GM15510 (cell line): ENCODE measurements around the gene CD7.

Experiments used
- POLR2A ChIP-seq: IDR thresholded peaks from 3 replicates; pipeline ENCODE4 v1.6.1; 2011; ENCODE audit warnings: borderline replicate concordance; ENCODE audit not compliant: insufficient read length; ENCODE audit errors: extremely low read depth

The CD7 gene

DNA sequence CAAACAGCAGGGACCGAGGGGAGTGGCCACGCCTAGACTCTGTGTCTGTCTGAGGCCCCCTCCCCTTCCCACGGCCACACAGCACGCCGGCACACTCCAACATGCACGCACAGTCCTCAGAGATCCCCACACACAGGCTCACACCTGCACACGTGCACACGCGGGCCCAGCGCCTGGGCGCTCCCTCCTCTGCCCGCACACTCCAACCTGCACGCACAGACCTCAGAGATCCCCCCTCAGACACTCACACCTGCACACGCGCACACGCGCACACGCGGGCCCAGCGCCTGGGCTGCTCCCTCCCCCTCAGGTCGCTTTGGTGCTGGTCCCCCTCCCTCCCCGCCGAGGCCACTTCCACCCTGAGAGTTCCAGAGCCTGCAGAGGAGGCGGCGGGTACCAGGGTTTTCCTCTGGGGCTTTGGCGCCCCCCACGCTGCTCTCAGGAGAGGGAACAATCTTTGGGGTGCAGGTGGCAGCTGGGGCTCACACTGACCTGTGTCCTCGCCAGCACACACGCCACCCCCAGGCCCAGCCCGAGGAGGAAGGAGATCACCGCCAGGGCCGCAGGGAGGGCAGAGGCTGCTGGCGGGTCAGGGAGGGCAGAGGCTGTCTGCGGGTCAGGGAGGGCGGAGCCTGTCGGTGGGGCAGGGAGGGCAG lies 1.6 kb downstream of the CD7 start:
- TF ChIP-seq POLR2A = no peak

DNA sequence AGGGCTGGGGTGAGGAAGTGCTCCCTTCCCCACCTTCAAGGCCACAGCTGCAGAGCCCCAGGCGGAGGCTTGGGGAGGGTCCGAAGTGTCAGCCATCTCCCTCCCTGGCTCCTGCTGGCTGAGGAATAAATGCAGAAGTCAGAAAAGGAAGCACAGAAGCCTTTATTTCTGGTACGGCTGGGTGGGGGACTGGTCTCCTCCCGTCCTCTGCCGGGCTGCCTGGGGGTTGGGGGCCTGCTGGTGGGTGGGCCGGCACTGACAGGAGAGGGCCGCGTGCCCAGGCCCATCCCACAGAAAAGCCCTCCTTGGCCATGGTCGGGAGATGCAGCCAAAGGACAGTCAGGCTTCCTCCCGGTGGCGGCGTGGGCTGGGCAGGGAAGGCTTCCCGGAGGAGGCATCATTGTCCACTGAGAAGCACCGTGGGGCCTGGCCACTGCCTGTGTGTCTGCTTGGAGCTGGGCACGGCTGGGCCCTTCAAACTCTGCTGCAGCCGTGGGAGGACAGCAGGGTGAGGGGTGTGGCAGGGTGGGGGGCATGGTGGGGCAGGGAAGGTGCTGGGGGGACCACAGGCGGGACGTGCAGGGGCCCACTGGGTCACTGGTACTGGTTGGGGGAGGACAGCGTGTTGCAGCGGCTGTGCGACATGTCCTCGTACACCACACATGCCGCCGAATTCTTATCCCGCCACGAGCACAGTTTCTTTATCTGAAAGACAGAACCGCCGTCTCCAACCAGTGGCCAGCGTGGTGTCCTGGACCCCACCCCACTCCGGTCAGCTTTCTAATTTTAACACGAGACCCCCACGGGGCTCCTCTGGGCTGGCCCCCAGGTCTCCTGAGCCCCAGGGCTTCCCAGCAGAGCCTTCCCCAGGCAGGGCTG lies 2.4 kb downstream of the CD7 start:
- no peak for TF ChIP-seq POLR2A

GRCh38 chr17:82314012-82314726 lies 3.2 kb downstream of the CD7 start:
- no peak for TF ChIP-seq POLR2A

- TF ChIP-seq POLR2A = no peak
Observed at GRCh38 chr17:82313195-82314011, 4.0 kb downstream of the CD7 start.

DNA sequence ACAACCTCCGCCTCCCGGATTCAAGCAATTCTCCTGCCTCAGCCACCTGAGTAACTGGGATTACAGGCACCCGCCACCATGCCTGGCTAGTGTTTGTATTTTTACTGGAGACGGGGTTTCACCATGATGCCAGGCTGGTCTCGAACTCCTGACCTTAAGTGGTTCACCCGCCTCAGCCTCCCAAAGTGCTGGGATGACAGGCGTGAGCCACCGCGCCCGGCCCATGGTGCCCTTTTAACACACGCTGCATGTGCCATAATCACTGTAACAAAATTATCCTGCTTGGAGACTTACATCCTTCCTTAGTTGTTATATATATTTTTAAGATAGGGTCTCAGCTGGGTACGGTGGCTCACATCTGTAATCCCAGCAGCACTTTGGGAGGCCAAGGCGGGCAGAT lies 5.4 kb downstream of the CD7 start:
- no peak for TF ChIP-seq POLR2A

DNA sequence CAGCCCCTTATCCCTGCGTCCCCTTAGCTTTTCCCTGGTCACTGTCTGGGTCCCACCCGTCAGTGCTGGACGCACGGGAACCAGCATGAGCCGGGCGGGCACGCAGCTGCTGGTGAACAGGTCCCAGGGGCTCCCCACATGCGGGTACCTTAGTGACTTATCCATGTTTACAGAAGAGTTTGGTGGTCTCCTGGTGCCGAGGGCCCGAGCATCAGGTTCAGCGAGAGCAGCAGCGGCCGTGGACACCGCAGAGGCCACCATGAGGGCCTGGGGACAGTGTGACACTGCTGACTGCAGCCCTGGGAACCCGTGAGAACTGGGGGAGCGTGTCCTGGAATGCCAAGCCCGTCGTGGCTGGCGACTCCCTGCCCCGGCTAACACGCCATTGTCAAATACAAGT lies 6.5 kb downstream of the CD7 start:
- TF ChIP-seq POLR2A = no peak

DNA sequence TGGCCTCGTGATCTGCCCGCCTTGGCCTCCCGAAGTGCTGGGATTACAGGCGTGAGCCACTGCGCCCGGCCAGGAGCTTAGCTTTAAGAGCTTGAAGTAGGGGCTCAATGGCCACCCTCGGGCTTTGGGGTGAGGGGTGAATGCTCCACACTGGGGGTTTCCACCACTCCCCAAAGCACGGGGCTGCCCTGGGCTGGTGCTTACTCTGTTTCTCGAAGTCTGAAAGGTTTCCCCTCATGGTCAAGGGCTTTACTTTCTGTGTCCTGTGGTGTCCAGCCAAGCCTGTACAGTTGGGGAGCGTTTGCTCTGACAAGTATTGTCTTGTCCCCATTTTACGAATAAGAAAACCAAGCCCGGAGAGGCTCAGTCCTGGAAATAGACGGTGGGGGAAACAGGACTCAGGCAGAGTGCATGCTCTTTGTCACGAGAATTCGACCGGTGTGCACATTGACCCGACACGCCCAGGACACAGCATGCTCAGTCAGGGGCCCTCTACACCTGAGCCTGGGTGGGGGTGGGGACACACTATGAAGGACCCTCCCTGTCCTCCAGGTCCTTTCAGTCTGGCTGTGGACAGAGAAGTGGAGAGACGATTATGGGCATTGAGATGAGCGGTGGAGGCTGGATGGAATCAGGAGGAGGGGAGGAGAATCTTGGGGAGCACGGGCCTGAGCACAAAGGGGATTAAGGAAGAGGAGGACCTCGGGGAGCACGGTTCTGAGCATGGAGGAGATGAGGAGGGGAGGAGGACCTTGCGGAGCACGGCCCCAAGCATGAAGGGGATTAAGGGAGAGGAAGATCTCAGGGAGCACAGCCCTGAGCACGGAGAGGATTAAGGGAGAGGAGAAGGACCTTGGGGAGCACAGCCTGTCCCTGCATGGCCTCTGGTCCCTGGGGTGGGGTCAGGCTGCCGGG lies 7.5 kb downstream of the CD7 start:
- no peak for TF ChIP-seq POLR2A

GRCh38 chr17:82305727-82306300 lies 11.6 kb downstream of the CD7 start:
- no peak for TF ChIP-seq POLR2A

GRCh38 chr17:82304826-82305726 lies 12.3 kb downstream of the CD7 start:
- TF ChIP-seq POLR2A = no peak

GRCh38 chr17:82303944-82304808 lies 13.2 kb downstream of the CD7 start:
- no peak for TF ChIP-seq POLR2A
